Measurements from ENCODE around the gene KCNH3.

The KCNH3 gene

GRCh38 chr12:49556391-49557186 is 17.8 kb downstream of the KCNH3 start:
- no peak for DNase-seq
- in situ Hi-C loops (cut with MboI; ENCODE audit: low pct_unique_long_range_greater_than_20kb, low sequenced_read_pairs): no loop called here

GRCh38 chr12:49557187-49557916 is 18.5 kb downstream of the KCNH3 start:
- in situ Hi-C loops (cut with MboI; ENCODE audit: low pct_unique_long_range_greater_than_20kb, low sequenced_read_pairs): no loop called here
- DNase-seq: no peak

GRCh38 chr12:49557917-49558215 is 19.0 kb downstream of the KCNH3 start:
- no peak for DNase-seq
- in situ Hi-C loops (cut with MboI; ENCODE audit: low pct_unique_long_range_greater_than_20kb, low sequenced_read_pairs): no loop called here

GRCh38 chr12:49558526-49558925 is 19.7 kb downstream of the KCNH3 start:
- in situ Hi-C loops (cut with MboI; ENCODE audit: low pct_unique_long_range_greater_than_20kb, low sequenced_read_pairs): no loop called here
- no peak for DNase-seq

GRCh38 chr12:49559011-49559675 is 20.3 kb downstream of the KCNH3 start:
- in situ Hi-C loops (cut with MboI; ENCODE audit: low pct_unique_long_range_greater_than_20kb, low sequenced_read_pairs): no loop called here

GRCh38 chr12:49560695-49561094 is 21.9 kb downstream of the KCNH3 start:
- in situ Hi-C loops (cut with MboI; ENCODE audit: low pct_unique_long_range_greater_than_20kb, low sequenced_read_pairs): no loop called here
- DNase-seq: no peak

More at GRCh38 chr12:49559011-49559675, 20.3 kb downstream of the KCNH3 start:
- DNase-seq: no peak

- DNase-seq: no peak
- in situ Hi-C loops (cut with MboI; ENCODE audit: low pct_unique_long_range_greater_than_20kb, low sequenced_read_pairs): no loop called here
Observed at GRCh38 chr12:49562233-49562632, 23.4 kb downstream of the KCNH3 start.

GRCh38 chr12:49562831-49563230 is 24.0 kb downstream of the KCNH3 start:
- DNase-seq: no peak
- in situ Hi-C loops (cut with MboI; ENCODE audit: low pct_unique_long_range_greater_than_20kb, low sequenced_read_pairs): no loop called here

GRCh38 chr12:49563951-49564685 is 25.3 kb downstream of the KCNH3 start:
- no peak for DNase-seq
- in situ Hi-C loops (cut with MboI; ENCODE audit: low pct_unique_long_range_greater_than_20kb, low sequenced_read_pairs): no loop called here

- no peak for DNase-seq
- in situ Hi-C loops (cut with MboI; ENCODE audit: low pct_unique_long_range_greater_than_20kb, low sequenced_read_pairs): no loop called here
Observed at GRCh38 chr12:49564686-49565405, 26.0 kb downstream of the KCNH3 start.

GRCh38 chr12:49565406-49566265 is 26.8 kb downstream of the KCNH3 start:
- in situ Hi-C loops (cut with MboI; ENCODE audit: low pct_unique_long_range_greater_than_20kb, low sequenced_read_pairs): no loop called here
- no peak for DNase-seq

GRCh38 chr12:49566361-49566760 is 27.5 kb downstream of the KCNH3 start:
- in situ Hi-C loops (cut with MboI; ENCODE audit: low pct_unique_long_range_greater_than_20kb, low sequenced_read_pairs): no loop called here
- no peak for DNase-seq

- DNase-seq: no peak
- in situ Hi-C loops (cut with MboI; ENCODE audit: low pct_unique_long_range_greater_than_20kb, low sequenced_read_pairs): no loop called here
Observed at GRCh38 chr12:49567302-49567610, 28.4 kb downstream of the KCNH3 start.

- peak; percentile 92 for DNase-seq
- in situ Hi-C loops (cut with MboI; ENCODE audit: low pct_unique_long_range_greater_than_20kb, low sequenced_read_pairs): no loop called here
Observed at GRCh38 chr12:49567611-49568441, 29.0 kb downstream of the KCNH3 start, which contains the start of gene MCRS1. Gene MCRS1, minus strand, starts transcription at chr12:49568142. Its CDS starts 1,411 bp downstream, at chr12:49566731.

- in situ Hi-C loops (cut with MboI; ENCODE audit: low pct_unique_long_range_greater_than_20kb, low sequenced_read_pairs): no loop called here
- DNase-seq: peak; percentile 29
Observed at GRCh38 chr12:49568442-49569162, 29.8 kb downstream of the KCNH3 start.

GRCh38 chr12:49577589-49578315 is 38.9 kb downstream of the KCNH3 start:
- no peak for DNase-seq
- in situ Hi-C loops (cut with MboI; ENCODE audit: low pct_unique_long_range_greater_than_20kb, low sequenced_read_pairs): no loop called here
